GM23248 (cell line): ENCODE data around the gene KRT73. TPM values are rescaled to one million over a fixed set of nuclear protein-coding genes. Genes with fewer than 3 reads are reported as not detected.

ENCODE experiments used
- DNase-seq: peaks from one replicate; pipeline ENCODE4 v3.0.0-alpha.2; 2015
- H2AFZ ChIP-seq: fragments of 200-600 bp; sonication (generic); 2 replicates; pipeline ENCODE4 v1.6.1; 2016; ENCODE audit warnings: antibody characterized with exemption
- H3F3A ChIP-seq: fragments of 200-600 bp; sonication (generic); 2 replicates; pipeline ENCODE4 v1.6.1; 2016; ENCODE audit warnings: mild to moderate bottlenecking, antibody characterized with exemption, mixed run types; ENCODE audit not compliant: insufficient read depth
- H3K27ac ChIP-seq: fragments of 200-600 bp; sonication (generic); 2 replicates; pipeline ENCODE4 v1.5.1; 2016; ENCODE audit warnings: mild to moderate bottlenecking
- H3K27me3 ChIP-seq: fragments of 200-600 bp; sonication (generic); replicated peaks from 2 replicates; pipeline ENCODE4 v1.6.1; 2016; ENCODE audit warnings: mild to moderate bottlenecking; ENCODE audit not compliant: insufficient read depth
- H3K36me3 ChIP-seq: fragments of 200-600 bp; sonication (generic); 2 replicates; pipeline ENCODE4 v1.6.1; 2016; ENCODE audit warnings: low read depth, mild to moderate bottlenecking
- H3K4me1 ChIP-seq: fragments of 200-600 bp; sonication (generic); 2 replicates; pipeline ENCODE4 v1.6.1; 2016; ENCODE audit warnings: mild to moderate bottlenecking; ENCODE audit not compliant: insufficient read depth
- H3K4me2 ChIP-seq: fragments of 200-600 bp; sonication (generic); one replicate; pipeline ENCODE4 v1.6.1; 2016; ENCODE audit warnings: mild to moderate bottlenecking; ENCODE audit not compliant: unreplicated experiment
- H3K4me3 ChIP-seq: fragments of 200-600 bp; sonication (generic); 2 replicates; pipeline ENCODE4 v1.5.1; 2016; ENCODE audit warnings: mild to moderate bottlenecking
- H3K79me2 ChIP-seq: fragments of 200-600 bp; sonication (generic); 2 replicates; pipeline ENCODE4 v1.6.1; 2016; ENCODE audit warnings: mild to moderate bottlenecking; ENCODE audit not compliant: insufficient read depth
- H3K9ac ChIP-seq: fragments of 200-600 bp; sonication (generic); 2 replicates; pipeline ENCODE4 v1.6.1; 2016; ENCODE audit warnings: mild to moderate bottlenecking
- H3K9me2 ChIP-seq: fragments of 200-600 bp; sonication (generic); 2 replicates; pipeline ENCODE4 v1.6.1; 2016; ENCODE audit warnings: mixed run types, mild to moderate bottlenecking, moderate library complexity; ENCODE audit not compliant: insufficient read depth
- H3K9me3 ChIP-seq: fragments of 200-600 bp; sonication (generic); one replicate; pipeline ENCODE4 v1.6.1; 2017; ENCODE audit warnings: low read depth
- H4K20me1 ChIP-seq: fragments of 200-600 bp; sonication (generic); 2 replicates; pipeline ENCODE4 v1.6.0; 2016; ENCODE audit not compliant: insufficient read depth
- EZH2 ChIP-seq: fragments of 200-600 bp; sonication (generic); IDR thresholded peaks from 2 replicates; pipeline ENCODE4 v1.6.1; 2018; ENCODE audit warnings: antibody characterized with exemption, mild to moderate bottlenecking; ENCODE audit not compliant: insufficient read depth, poor library complexity, severe bottlenecking
- EZH2phosphoT487 ChIP-seq: fragments of 200-600 bp; sonication (generic); IDR thresholded peaks from 2 replicates; pipeline ENCODE4 v1.6.1; 2018; ENCODE audit warnings: antibody characterized with exemption, moderate library complexity, mild to moderate bottlenecking, low read depth; ENCODE audit not compliant: insufficient read depth
- WGBS, 2 experiments: methylation state at CpG; one replicate each; pipeline ENCODE4 v1.1.6; 2015 to 2017; ENCODE audit warnings: low lambda C conversion rate in 2 of 2, low coverage in 1 of 2; ENCODE audit errors: missing lambda C conversion rate in 2 of 2; 5-methylcytosine and 5-hydroxymethylcytosine counted together
- in situ Hi-C: fragments of 300-500 bp; cut with MboI; formaldehyde crosslinking; loops from 2 replicates; pipeline ENCODE4 v1.15.0; 2020
- polyA plus RNA-seq: library from polyadenylated mRNA; unstranded; fragments of >200 nt; fragmentation: Nextera tagmentation; extraction: Ambion mirVana; gene quantifications from 2 replicates; pipeline ENCODE4 v1.2.1, GENCODE V29; 2016
- total RNA-seq: library from RNA; depleted of rRNA; stranded (reverse); fragments of >200 nt; shearing (Covaris generic); gene quantifications from 2 replicates; pipeline ENCODE4 v1.2.3, GENCODE V29; 2014

Gene KRT73
- total and polyA plus RNA-seq, 2 experiments from 2014 or later = not detected

GRCh38 chr12:52579468-52580465, 38.6 kb downstream of the KRT73 start:
- Histone ChIP-seq H3K36me3 (no peaks in the 10 kb centered on the region), H3K4me2 (no peak overlapping the region), H3K27me3 (peaks cover 9% of the 10 kb centered on the region), H3F3A (no peaks in the 10 kb centered on the region), H3K27ac (no peak overlapping the region), H3K9ac (no peak overlapping the region), H3K4me3 (no peak overlapping the region), H4K20me1 (no peaks in the 10 kb centered on the region), H2AFZ (no peak overlapping the region), H3K9me2 (no peaks in the 10 kb centered on the region), H3K9me3 (no peaks in the 10 kb centered on the region), H3K4me1 (no peaks in the 10 kb centered on the region), H3K79me2 (no peaks in the 10 kb centered on the region)
- WGBS, 2 experiments = 64 to 66% methylated on average over 10 of the region's 10 CpGs
- no peak for DNase-seq
- TF ChIP-seq EZH2 = no peak
- no peak for TF ChIP-seq EZH2phosphoT487
- in situ Hi-C loops = loop anchor here (5.0 to 10.0 kb wide), 2 partner anchors 288 to 405 kb away; no protein-coding TSS in a partner anchor

- no peaks in the 10 kb centered on the region for H3F3A ChIP-seq
- in situ Hi-C loops = no loop called here
These were observed 39.9 kb downstream of the KRT73 start for GRCh38 chr12:52578469-52578868.

GRCh38 chr12:52577316-52577715, 41.0 kb downstream of the KRT73 start:
- Histone ChIP-seq H3K27ac (no peak overlapping the region), H3K4me1 (no peaks in the 10 kb centered on the region), H3K9ac (no peak overlapping the region), H3K36me3 (no peaks in the 10 kb centered on the region), H2AFZ (no peak overlapping the region), H3F3A (no peaks in the 10 kb centered on the region), H3K4me2 (no peak overlapping the region), H3K79me2 (no peaks in the 10 kb centered on the region), H3K4me3 (no peak overlapping the region), H3K9me2 (no peaks in the 10 kb centered on the region), H3K27me3 (peaks cover 25% of the 10 kb centered on the region), H4K20me1 (no peaks in the 10 kb centered on the region), H3K9me3 (no peaks in the 10 kb centered on the region)
- WGBS, 2 experiments = 63 to 69% methylated on average over 8 of the region's 8 CpGs
- in situ Hi-C loops = no loop called here
- DNase-seq = no peak
- TF ChIP-seq EZH2 (no peak), EZH2phosphoT487 (no peak)

More at GRCh38 chr12:52578469-52578868, 39.9 kb downstream of the KRT73 start:
- Histone ChIP-seq H3K4me1 (no peaks in the 10 kb centered on the region), H3K9me2 (no peaks in the 10 kb centered on the region), H3K36me3 (no peaks in the 10 kb centered on the region), H3K4me3 (no peak overlapping the region), H3K79me2 (no peaks in the 10 kb centered on the region), H3K27ac (no peak overlapping the region), H3K4me2 (no peak overlapping the region), H3K9me3 (no peaks in the 10 kb centered on the region), H3K9ac (no peak overlapping the region), H4K20me1 (no peaks in the 10 kb centered on the region), H3K27me3 (peaks cover 17% of the 10 kb centered on the region), H2AFZ (no peak overlapping the region)
- TF ChIP-seq EZH2 (no peak), EZH2phosphoT487 (no peak)
- 42 to 43% methylated on average over 3 of the region's 3 CpGs for WGBS, 2 experiments
- DNase-seq = no peak

- H3K36me3 ChIP-seq = no peaks in the 10 kb centered on the region
- in situ Hi-C loops = no loop called here
- no peak overlapping the region for H3K4me2 ChIP-seq
- H3K9me3 ChIP-seq = no peaks in the 10 kb centered on the region
- H3K4me1 ChIP-seq = no peaks in the 10 kb centered on the region
- H4K20me1 ChIP-seq = no peaks in the 10 kb centered on the region
- no peaks in the 10 kb centered on the region for H3F3A ChIP-seq
- no peak overlapping the region for H2AFZ ChIP-seq
- H3K27me3 ChIP-seq = peaks cover 38% of the 10 kb centered on the region
- 90 to 91% methylated on average over 3 of the region's 3 CpGs for WGBS, 2 experiments
- H3K4me3 ChIP-seq = no peak overlapping the region
- no peak for DNase-seq
- TF ChIP-seq EZH2 (no peak), EZH2phosphoT487 (no peak)
- H3K27ac ChIP-seq = no peak overlapping the region
- H3K9ac ChIP-seq = no peak overlapping the region
- no peaks in the 10 kb centered on the region for H3K9me2 ChIP-seq
- H3K79me2 ChIP-seq = no peaks in the 10 kb centered on the region
These were observed 42.4 kb downstream of the KRT73 start for GRCh38 chr12:52575948-52576347.
